Panc1 (cell line): ENCODE results near the gene SLC22A23. TPM values are rescaled to one million over a fixed set of nuclear protein-coding genes. Genes with fewer than 3 reads are reported as not detected.
A peak's percentile ranks its signal among the peaks of the same experiment; 100 is the strongest.

Source experiments
- ATAC-seq: fragments of 200-7000 bp; cut with Tn5 transposase; 2 replicates; pipeline ENCODE4 v1.9.1; 2020; ENCODE audit warnings: mild to moderate bottlenecking, moderate library complexity
- BruUV-seq: library from RNA; stranded (reverse); fragments of 400-500 nt; replicated peaks from 2 replicates; lab custom pipeline; 2021; lab: Mats Ljungman, UMichigan
- CTCF ChIA-PET: fragments of 300-600 bp; sonication (Branson Sonifier 250); formaldehyde crosslinking; loops from one replicate; lab custom pipeline; 2022; ENCODE audit warnings: antibody characterized with exemption; lab: Charles Lee
- POLR2A ChIA-PET: fragments of 300-600 bp; sonication (Branson Sonifier 250); formaldehyde crosslinking; loops from one replicate; lab custom pipeline; 2022; ENCODE audit warnings: antibody characterized with exemption; lab: Charles Lee
- DNase-seq: peaks from one replicate; pipeline ENCODE4 v3.0.0-alpha.2; 2010; ENCODE audit warnings: low read depth, low spot score
- H3K27ac ChIP-seq: 2 replicates; pipeline ENCODE4 v1.5.1; 2011; ENCODE audit warnings: mild to moderate bottlenecking, low read length, inconsistent platforms
- H3K27me3 ChIP-seq: fragments of 200-500 bp; sonication (Bioruptor generic); 2 replicates; pipeline ENCODE4 v1.6.0; 2014; ENCODE audit warnings: low read length, inconsistent platforms; ENCODE audit not compliant: control insufficient read depth, insufficient read depth
- H3K36me3 ChIP-seq: fragments of 200-500 bp; sonication (Bioruptor generic); 2 replicates; pipeline ENCODE4 v1.5.1; 2014; ENCODE audit warnings: inconsistent platforms, mild to moderate bottlenecking, low read length, moderate library complexity; ENCODE audit not compliant: control insufficient read depth, insufficient read depth
- H3K4me1 ChIP-seq: 2 replicates; pipeline ENCODE4 v1.5.1; 2011; ENCODE audit warnings: inconsistent platforms, mild to moderate bottlenecking, low read length, moderate library complexity; ENCODE audit not compliant: control insufficient read depth, insufficient read depth
- H3K4me3 ChIP-seq, 2 experiments: 2 replicates each; pipeline ENCODE4 v1.5.1; 2011 to 2012; ENCODE audit warnings: low read depth in 2 of 2, low read length in 2 of 2, mild to moderate bottlenecking in 2 of 2, inconsistent platforms in 1 of 2, moderate library complexity in 1 of 2
- H3K9me3 ChIP-seq: fragments of 200-500 bp; sonication (Bioruptor generic); 2 replicates; pipeline ENCODE4 v1.5.1; 2014; ENCODE audit warnings: low read depth, mild to moderate bottlenecking, inconsistent platforms, low read length, moderate library complexity; ENCODE audit not compliant: control insufficient read depth, insufficient read depth
- POLR2AphosphoS5 ChIP-seq: IDR thresholded peaks from 2 replicates; pipeline ENCODE4 v1.6.1; 2012; ENCODE audit warnings: mild to moderate bottlenecking, low read depth, low read length, moderate library complexity
- REST ChIP-seq, 2 experiments: IDR thresholded peaks; 2 replicates each; pipeline ENCODE4 v1.6.1; 2011 to 2012; ENCODE audit warnings: low read depth in 2 of 2, control low read depth in 1 of 2, low read length in 1 of 2, mild to moderate bottlenecking in 1 of 2, moderate library complexity in 1 of 2; ENCODE audit not compliant: insufficient read depth in 1 of 2
- SIN3A ChIP-seq: IDR thresholded peaks from 2 replicates; pipeline ENCODE4 v1.6.1; 2012; ENCODE audit warnings: low read depth, mild to moderate bottlenecking, low read length, moderate library complexity, borderline replicate concordance; ENCODE audit not compliant: insufficient read depth
- TCF7L2 ChIP-seq: IDR thresholded peaks from 2 replicates; pipeline ENCODE4 v1.6.1; 2011; ENCODE audit warnings: mild to moderate bottlenecking, low read depth, low read length, inconsistent platforms
- in situ Hi-C: cut with HindIII; loops from 2 replicates; pipeline ENCODE4 v1.10.0; 2016; ENCODE audit warnings: low sequenced_read_pairs, low pct_unique_long_range_greater_than_20kb
- intact Hi-C: fragments of 100-400 bp; cut with micrococcal nuclease; formaldehyde crosslinking; loops from one replicate; pipeline ENCODE4 v1.10.0; 2022; ENCODE audit not compliant: unreplicated experiment
- total RNA-seq: library from RNA; stranded (reverse); gene quantifications from one replicate; pipeline ENCODE4 v1.2.1, GENCODE V29; 2021; ENCODE audit not compliant: unreplicated experiment
- TF ChIP-seq, protein P1 (sequence below): fragments of 450-650 bp; IDR thresholded peaks from 2 replicates; pipeline ENCODE4 v1.5.1; 2017; ENCODE audit warnings: mild to moderate bottlenecking

The SLC22A23 gene
- total RNA-seq, 1 experiment from 2014 or later: 4.5 TPM

DNA sequence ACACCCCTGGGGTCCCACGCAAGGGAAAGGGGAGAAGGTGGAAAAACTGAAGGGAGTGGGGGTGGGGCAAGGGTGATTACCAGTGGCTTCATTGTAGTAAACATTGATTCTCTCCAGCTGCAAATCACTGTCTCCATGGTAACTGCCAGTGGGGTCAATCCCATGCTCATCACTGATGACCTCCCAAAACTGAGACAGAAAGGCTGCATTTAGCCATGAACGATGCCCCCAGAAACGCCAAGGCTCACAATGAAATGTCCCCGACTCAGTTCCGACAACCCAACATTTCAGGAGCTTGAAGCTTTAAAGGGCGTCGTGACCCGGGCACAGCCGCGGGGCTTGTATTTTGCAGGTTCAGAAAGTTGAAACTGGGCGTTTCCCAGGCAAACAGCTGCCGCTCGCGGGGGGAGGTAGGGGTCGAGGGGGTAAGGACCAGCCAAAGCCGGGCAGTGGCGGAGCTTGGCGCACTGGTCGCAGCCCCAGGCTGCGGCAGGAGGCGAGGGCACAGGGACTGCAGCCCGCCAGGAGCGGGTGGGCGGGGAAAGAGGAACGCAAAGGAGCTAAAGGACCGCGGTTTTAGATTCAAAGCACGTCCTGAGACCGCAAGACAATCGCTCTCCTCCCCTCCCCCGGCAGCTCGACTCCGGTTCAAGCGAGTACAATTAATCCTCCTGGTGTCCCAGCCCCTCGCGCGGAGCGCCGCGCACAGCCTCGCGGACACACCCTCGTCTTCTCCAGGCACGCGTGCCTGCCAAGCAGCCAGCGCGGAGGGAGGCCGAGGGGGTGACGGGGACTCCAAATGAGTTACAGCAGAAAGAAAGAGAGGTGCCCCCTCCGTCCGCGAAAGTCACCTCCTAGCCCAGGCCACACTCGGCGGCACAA is 230.1 kb downstream of the SLC22A23 start:
- Histone ChIP-seq H3K9me3 (no peaks in the 10 kb centered on the region), H3K4me3 (peak overlapping the region; percentile 63 to 71), H3K27me3 (peaks cover 6% of the 10 kb centered on the region), H3K36me3 (no peaks in the 10 kb centered on the region), H3K27ac (0 out of 2 replicates have a peak overlapping the region, but pooled peaks have one; percentile 2), H3K4me1 (peaks cover 9% of the 10 kb centered on the region)
- TF ChIP-seq POLR2AphosphoS5: no peak
- no peak for TF ChIP-seq SIN3A
- no peak for TF ChIP-seq REST (IDR thresholded peaks at IDR 0.05; ENCODE audit: insufficient read depth in 1 of 2, low read depth in 2 of 2, low read length in 1 of 2)
- TF ChIP-seq TCF7L2: no peak
- TF ChIP-seq, protein P1, sequence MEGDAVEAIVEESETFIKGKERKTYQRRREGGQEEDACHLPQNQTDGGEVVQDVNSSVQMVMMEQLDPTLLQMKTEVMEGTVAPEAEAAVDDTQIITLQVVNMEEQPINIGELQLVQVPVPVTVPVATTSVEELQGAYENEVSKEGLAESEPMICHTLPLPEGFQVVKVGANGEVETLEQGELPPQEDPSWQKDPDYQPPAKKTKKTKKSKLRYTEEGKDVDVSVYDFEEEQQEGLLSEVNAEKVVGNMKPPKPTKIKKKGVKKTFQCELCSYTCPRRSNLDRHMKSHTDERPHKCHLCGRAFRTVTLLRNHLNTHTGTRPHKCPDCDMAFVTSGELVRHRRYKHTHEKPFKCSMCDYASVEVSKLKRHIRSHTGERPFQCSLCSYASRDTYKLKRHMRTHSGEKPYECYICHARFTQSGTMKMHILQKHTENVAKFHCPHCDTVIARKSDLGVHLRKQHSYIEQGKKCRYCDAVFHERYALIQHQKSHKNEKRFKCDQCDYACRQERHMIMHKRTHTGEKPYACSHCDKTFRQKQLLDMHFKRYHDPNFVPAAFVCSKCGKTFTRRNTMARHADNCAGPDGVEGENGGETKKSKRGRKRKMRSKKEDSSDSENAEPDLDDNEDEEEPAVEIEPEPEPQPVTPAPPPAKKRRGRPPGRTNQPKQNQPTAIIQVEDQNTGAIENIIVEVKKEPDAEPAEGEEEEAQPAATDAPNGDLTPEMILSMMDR: no peak
- CTCF ChIA-PET: no interaction called here
- DNase-seq (no peak), ATAC-seq (peak; percentile 11)
- in situ Hi-C loops: no loop called here
- TSS peak; percentile 87 for BruUV-seq
- POLR2A ChIA-PET: no interaction called here
- intact Hi-C loops: no loop called here

DNA sequence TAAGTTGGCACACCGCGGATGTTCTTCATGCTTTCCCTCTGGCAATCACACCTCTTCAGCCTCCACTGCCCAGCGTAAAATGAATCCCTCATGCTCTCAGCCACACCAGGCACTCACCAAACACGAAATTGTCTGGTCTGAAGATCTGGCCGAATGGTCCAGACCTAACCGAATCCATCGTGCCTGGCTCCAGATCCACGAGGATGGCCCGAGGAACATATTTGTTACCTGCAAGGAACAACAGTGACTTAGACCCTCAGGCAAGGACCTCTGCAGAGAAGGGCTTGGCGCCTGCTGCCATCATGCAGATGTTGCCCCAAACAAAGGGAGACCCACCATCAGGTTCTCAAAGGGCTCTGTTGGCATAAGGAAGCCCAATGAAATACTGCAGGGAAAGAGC is 230.8 kb downstream of the SLC22A23 start:
- ATAC-seq (no peak), DNase-seq (no peak)
- Histone ChIP-seq H3K27ac (no peak overlapping the region), H3K4me1 (peaks cover 9% of the 10 kb centered on the region), H3K4me3 (peak overlapping the region; percentile 63 to 71; a peak in 2 of 4 replicates), H3K9me3 (no peaks in the 10 kb centered on the region), H3K27me3 (peaks cover 6% of the 10 kb centered on the region), H3K36me3 (no peaks in the 10 kb centered on the region)
- BruUV-seq: no TSS peak
- TF ChIP-seq SIN3A: no peak
- TF ChIP-seq, protein P1: no peak
- TF ChIP-seq TCF7L2: no peak
- ChIA-PET CTCF (no interaction called here), POLR2A (no interaction called here)
- intact Hi-C loops (no loop called here), in situ Hi-C loops (no loop called here)
